ENCODE results near the gene ZFAND2A. TPM values are rescaled to one million over a fixed set of nuclear protein-coding genes. Genes with fewer than 3 reads are reported as not detected.
A peak's percentile ranks its signal among the peaks of the same experiment; 100 is the strongest.

The ZFAND2A gene
- polyA plus RNA-seq, 1 experiment = 43.6 TPM

- TF ChIP-seq, protein P1, sequence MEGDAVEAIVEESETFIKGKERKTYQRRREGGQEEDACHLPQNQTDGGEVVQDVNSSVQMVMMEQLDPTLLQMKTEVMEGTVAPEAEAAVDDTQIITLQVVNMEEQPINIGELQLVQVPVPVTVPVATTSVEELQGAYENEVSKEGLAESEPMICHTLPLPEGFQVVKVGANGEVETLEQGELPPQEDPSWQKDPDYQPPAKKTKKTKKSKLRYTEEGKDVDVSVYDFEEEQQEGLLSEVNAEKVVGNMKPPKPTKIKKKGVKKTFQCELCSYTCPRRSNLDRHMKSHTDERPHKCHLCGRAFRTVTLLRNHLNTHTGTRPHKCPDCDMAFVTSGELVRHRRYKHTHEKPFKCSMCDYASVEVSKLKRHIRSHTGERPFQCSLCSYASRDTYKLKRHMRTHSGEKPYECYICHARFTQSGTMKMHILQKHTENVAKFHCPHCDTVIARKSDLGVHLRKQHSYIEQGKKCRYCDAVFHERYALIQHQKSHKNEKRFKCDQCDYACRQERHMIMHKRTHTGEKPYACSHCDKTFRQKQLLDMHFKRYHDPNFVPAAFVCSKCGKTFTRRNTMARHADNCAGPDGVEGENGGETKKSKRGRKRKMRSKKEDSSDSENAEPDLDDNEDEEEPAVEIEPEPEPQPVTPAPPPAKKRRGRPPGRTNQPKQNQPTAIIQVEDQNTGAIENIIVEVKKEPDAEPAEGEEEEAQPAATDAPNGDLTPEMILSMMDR (IDR thresholded peaks at IDR 0.05; ENCODE audit: insufficient read depth, low read depth, low read length) = no peak
- no peak overlapping the region for H3K4me3 ChIP-seq (ENCODE audit: low read depth, low read length)
- ChIA-PET POLR2A (no interaction called here), CTCF (interaction anchor here (1.1 to 2.6 kb wide), 2 partner anchors 20 to 188 kb away, joined by 5 to 7 read pairs; partner anchors contain the start of gene ZFAND2A)
- no peaks in the 10 kb centered on the region for H3K36me3 ChIP-seq (ENCODE audit: control insufficient read depth, insufficient read depth, low read length)
- DNase-seq (ENCODE audit: low read depth) = no peak
- peaks cover 7% of the 10 kb centered on the region; the same call in 1 of the 2 replicates for H3K27me3 ChIP-seq (ENCODE audit: control insufficient read depth, insufficient read depth, low read length)
These were observed 21.0 kb upstream of the ZFAND2A start for GRCh38 chr7:1181031-1181430.

DNA sequence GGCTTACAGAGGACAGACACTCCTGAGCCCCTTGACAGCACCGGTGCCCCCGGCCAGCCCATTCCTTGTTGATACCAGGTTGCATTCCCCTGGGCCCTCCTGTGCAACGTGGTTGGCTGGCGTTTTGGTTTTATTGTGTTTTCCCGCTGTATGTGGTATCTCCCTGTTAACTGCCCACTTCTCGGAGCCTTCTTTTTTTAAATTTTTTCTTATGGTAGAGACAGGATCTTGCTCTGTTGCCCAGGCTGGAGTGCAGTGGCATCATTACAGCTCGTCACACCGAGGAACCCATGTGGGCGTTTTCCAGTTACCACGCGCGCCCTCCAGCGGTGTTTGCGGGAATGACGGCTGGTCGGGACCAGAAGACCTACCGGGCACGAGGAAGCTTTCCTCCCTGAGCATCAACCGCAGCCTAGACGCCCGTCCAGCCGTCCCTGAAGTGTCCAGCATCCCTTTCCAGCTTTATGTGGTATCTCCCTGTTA lies 16.9 kb upstream of the ZFAND2A start:
- ChIA-PET CTCF (interaction anchor here (0.7 to 9.2 kb wide), 24 partner anchors 8 to 292 kb away, joined by 3 to 78 read pairs (median 6); partner anchors contain the start of genes CYP2W1, GPER1 and ZFAND2A), POLR2A (no interaction called here)

GRCh38 chr7:1175967-1176851 lies 16.2 kb upstream of the ZFAND2A start:
- peak overlapping the region; percentile 25 for H3K4me3 ChIP-seq (ENCODE audit: low read depth, low read length)

More for the DNA sequence above, 16.9 kb upstream of the ZFAND2A start:
- TF ChIP-seq, protein P1 (IDR thresholded peaks at IDR 0.05; ENCODE audit: insufficient read depth, low read depth, low read length) = peak; percentile 69
- Histone ChIP-seq H3K27me3 (ENCODE audit: control insufficient read depth, insufficient read depth, low read length) (0 out of 2 replicates have a peak, but pooled peaks cover 1% of the 10 kb centered on the region), H3K4me3 (ENCODE audit: low read depth, low read length) (no peak overlapping the region), H3K36me3 (ENCODE audit: control insufficient read depth, insufficient read depth, low read length) (no peaks in the 10 kb centered on the region)
- DNase-seq (ENCODE audit: low read depth) = no peak

DNA sequence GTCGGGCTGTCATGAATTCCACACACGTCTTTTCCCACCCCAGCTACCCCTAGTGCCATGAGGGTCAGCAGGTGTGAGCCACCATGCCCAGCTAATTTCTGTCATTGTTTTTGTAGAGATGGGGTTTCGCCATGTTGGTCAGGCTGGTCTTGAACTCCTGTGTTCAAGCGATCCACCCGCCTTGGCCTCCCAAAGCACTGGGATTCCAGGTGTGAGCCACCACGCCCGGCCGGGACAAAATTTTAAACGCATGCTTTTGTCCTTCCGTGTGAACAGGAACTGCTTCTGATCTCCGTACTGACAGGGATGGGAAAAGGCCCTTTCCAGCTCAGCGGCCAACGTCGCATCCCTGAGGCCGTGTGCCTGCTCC lies 15.6 kb upstream of the ZFAND2A start:
- 0 out of 2 replicates have a peak, but pooled peaks cover 1% of the 10 kb centered on the region for H3K27me3 ChIP-seq (ENCODE audit: control insufficient read depth, insufficient read depth, low read length)
- DNase-seq (ENCODE audit: low read depth) = no peak
- H3K4me3 ChIP-seq (ENCODE audit: low read depth, low read length) = no peak overlapping the region
- TF ChIP-seq, protein P1 (IDR thresholded peaks at IDR 0.05; ENCODE audit: insufficient read depth, low read depth, low read length) = no peak
- H3K36me3 ChIP-seq (ENCODE audit: control insufficient read depth, insufficient read depth, low read length) = no peaks in the 10 kb centered on the region
- ChIA-PET CTCF (interaction anchor here (0.7 to 9.2 kb wide), 26 partner anchors 9 to 268 kb away, joined by 3 to 78 read pairs (median 5); partner anchors contain the start of genes GPER1 and ZFAND2A), POLR2A (no interaction called here)

More at GRCh38 chr7:1175967-1176851, 16.2 kb upstream of the ZFAND2A start:
- TF ChIP-seq, protein P1 (IDR thresholded peaks at IDR 0.05; ENCODE audit: insufficient read depth, low read depth, low read length) = peak; percentile 95
- CTCF ChIA-PET = interaction anchor here (0.7 to 9.2 kb wide), 32 partner anchors 9 to 293 kb away, joined by 3 to 78 read pairs (median 5); partner anchors contain the start of genes CYP2W1, GPER1 and ZFAND2A
- DNase-seq (ENCODE audit: low read depth) = no peak
- Histone ChIP-seq H3K36me3 (ENCODE audit: control insufficient read depth, insufficient read depth, low read length) (no peaks in the 10 kb centered on the region), H3K27me3 (ENCODE audit: control insufficient read depth, insufficient read depth, low read length) (0 out of 2 replicates have a peak, but pooled peaks cover 1% of the 10 kb centered on the region)
- POLR2A ChIA-PET = no interaction called here

Data from BJ (cell line).